Mucosa of descending colon (tissue), 3 donors: ENCODE results near the gene LGALS9C. TPM values are rescaled to one million over a fixed set of nuclear protein-coding genes. Genes with fewer than 3 reads are reported as not detected.
A peak's percentile ranks its signal among the peaks of the same experiment; 100 is the strongest.
"Not testable (repeated sequence)": the region's sequence is repeated elsewhere in the genome, so short reads cannot be mapped to it uniquely, and the experiment has no call there.

Source experiments
- ATAC-seq: fragments of 200-7000 bp; cut with Tn5 transposase; one replicate; pipeline ENCODE4 v1.9.1; 2020; ENCODE audit warnings: mild to moderate bottlenecking, moderate library complexity
- DNase-seq, 3 donors: peaks; one replicate each; pipeline ENCODE4 v3.0.0-alpha.2; 2020
- H3K36me3 ChIP-seq: fragments of 200-600 bp; one replicate; pipeline ENCODE4 v1.8.0; 2021; ENCODE audit warnings: low read depth, mild to moderate bottlenecking
- H3K4me1 ChIP-seq: fragments of 200-600 bp; one replicate; pipeline ENCODE4 v1.8.0; 2021; ENCODE audit warnings: low read depth, mild to moderate bottlenecking
- H3K4me3 ChIP-seq: fragments of 200-600 bp; one replicate; pipeline ENCODE4 v1.8.0; 2021; ENCODE audit warnings: mild to moderate bottlenecking
- H3K9me3 ChIP-seq: fragments of 200-600 bp; one replicate; pipeline ENCODE4 v1.8.0; 2021; ENCODE audit warnings: mild to moderate bottlenecking
- intact Hi-C, 2 donors: fragments of 100-400 bp; cut with DNase I in 1 of 2; cut with micrococcal nuclease in 1 of 2; formaldehyde crosslinking; loops; one replicate each; pipeline versions ENCODE4 v1.11.0 to v1.11.1; 2022; cut with DNase I, micrococcal nuclease
- total RNA-seq, 3 donors: library from RNA; stranded (reverse); fragmentation: NEBNext Ultra II Directional in 2 of 3; extraction: Animal tissue kit (Norgen Biotek cat#: 25700) in 2 of 3; gene quantifications; one replicate each; pipeline versions ENCODE4 v1.2.1 to v1.2.4, GENCODE V29; 2021 to 2023
- donor health status: DM: no; HTN: no; CAD: no; lungs with moderate emphysema.
- donor health status: DM: no; HTN: no; CAD: no.
- donor health status: DM: no; HTN: yes; CAD: no.

Gene LGALS9C
- total RNA-seq, 3 donors from 2014 or later = 23.7 to 91.5 (median 53.9) TPM

DNA sequence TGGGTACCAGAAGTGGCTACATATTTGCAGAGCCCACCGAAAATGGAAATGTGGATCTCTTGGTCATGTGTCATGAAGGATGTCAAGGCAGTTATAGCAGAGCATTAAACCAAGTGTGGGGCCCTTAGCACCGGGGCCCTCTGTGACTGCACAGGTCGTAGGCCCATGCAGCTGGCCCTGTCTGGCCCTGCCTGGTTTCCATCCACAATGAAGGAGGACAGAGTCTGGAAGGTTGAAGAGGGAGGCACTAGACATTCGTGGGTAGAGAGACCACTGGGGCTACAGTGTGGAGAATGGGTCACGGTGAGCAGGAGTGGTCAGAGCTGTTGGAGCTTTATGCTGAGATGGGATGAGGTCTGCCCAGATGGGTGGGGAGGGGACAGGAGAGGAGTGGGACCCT, 9.6 kb upstream of the LGALS9C start:
- ATAC-seq, intact Hi-C loops, H3K4me1 ChIP-seq, H3K36me3 ChIP-seq, H3K4me3 ChIP-seq, H3K9me3 ChIP-seq, DNase-seq: not testable (repeated sequence)

GRCh38 chr17:18468472-18469171, 8.0 kb upstream of the LGALS9C start:
- H3K4me1 ChIP-seq, H3K4me3 ChIP-seq, intact Hi-C loops, H3K36me3 ChIP-seq, H3K9me3 ChIP-seq, DNase-seq: not testable (repeated sequence)
- ATAC-seq = peak; percentile 42

GRCh38 chr17:18469837-18470236, 6.8 kb upstream of the LGALS9C start:
- H3K4me1 ChIP-seq, H3K36me3 ChIP-seq, DNase-seq, H3K4me3 ChIP-seq, H3K9me3 ChIP-seq, intact Hi-C loops: not testable (repeated sequence)
- ATAC-seq = peak; percentile 80

- intact Hi-C loops, DNase-seq: not testable (repeated sequence)
- ATAC-seq = peak; percentile 59
Observed at GRCh38 chr17:18470345-18470930, 6.2 kb upstream of the LGALS9C start.

DNA sequence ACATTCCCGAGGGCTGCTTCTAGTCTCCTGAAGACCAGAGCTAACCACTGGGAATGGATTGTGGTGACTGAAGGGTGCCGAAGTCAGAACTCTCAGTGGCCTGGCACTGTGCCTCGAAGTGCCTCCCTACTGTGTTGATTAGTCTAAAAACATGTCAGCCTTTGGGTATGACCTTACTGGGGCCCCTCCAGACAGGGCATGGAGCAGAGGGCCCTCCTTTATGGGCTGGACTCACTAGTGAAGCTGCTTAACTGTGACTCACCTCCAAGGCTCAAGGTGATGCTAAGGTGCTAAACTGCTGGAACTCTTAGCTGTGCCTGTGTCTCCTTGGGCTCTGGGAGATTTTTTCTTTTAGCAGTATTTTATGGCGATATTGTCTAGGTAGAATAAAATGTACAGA, 2.6 kb upstream of the LGALS9C start:
- H3K9me3 ChIP-seq, H3K36me3 ChIP-seq, H3K4me3 ChIP-seq, intact Hi-C loops, ATAC-seq, H3K4me1 ChIP-seq, DNase-seq: not testable (repeated sequence)

More at GRCh38 chr17:18470345-18470930, 6.2 kb upstream of the LGALS9C start:
- H3K9me3 ChIP-seq, H3K4me1 ChIP-seq, H3K4me3 ChIP-seq, H3K36me3 ChIP-seq: not testable (repeated sequence)

- ATAC-seq, H3K9me3 ChIP-seq, H3K4me1 ChIP-seq, intact Hi-C loops, H3K36me3 ChIP-seq, DNase-seq, H3K4me3 ChIP-seq: not testable (repeated sequence)
Observed at GRCh38 chr17:18474754-18475153, 1.8 kb upstream of the LGALS9C start.

DNA sequence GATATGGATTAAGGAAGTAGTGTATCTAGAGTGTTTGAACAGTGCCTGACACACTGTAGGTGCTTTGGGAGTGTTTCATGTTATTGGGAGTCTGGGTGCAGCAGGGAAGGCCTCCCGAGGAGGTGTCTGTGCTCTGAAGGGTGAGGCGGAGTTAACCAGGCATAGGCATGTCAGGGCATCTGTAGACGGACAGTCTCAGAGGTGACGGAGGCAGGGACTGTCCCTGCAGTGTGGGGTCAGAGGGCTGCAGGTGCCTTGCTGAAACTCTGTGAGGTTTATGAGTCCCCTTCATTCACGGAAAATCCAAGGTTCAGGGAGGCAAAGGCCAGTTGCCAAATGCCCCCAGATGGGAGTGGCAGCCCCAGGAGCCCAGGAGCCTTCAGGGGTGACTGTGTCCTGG, 778 bp downstream of the LGALS9C start:
- peak; percentile 58 for ATAC-seq
- H3K36me3 ChIP-seq, H3K9me3 ChIP-seq, DNase-seq, H3K4me1 ChIP-seq, intact Hi-C loops, H3K4me3 ChIP-seq: not testable (repeated sequence)

GRCh38 chr17:18478362-18478761, 1.8 kb downstream of the LGALS9C start:
- H3K9me3 ChIP-seq, H3K4me3 ChIP-seq, H3K4me1 ChIP-seq, ATAC-seq, intact Hi-C loops, H3K36me3 ChIP-seq: not testable (repeated sequence)
- DNase-seq = peak in 1 of 3 donors; percentile 23

DNA sequence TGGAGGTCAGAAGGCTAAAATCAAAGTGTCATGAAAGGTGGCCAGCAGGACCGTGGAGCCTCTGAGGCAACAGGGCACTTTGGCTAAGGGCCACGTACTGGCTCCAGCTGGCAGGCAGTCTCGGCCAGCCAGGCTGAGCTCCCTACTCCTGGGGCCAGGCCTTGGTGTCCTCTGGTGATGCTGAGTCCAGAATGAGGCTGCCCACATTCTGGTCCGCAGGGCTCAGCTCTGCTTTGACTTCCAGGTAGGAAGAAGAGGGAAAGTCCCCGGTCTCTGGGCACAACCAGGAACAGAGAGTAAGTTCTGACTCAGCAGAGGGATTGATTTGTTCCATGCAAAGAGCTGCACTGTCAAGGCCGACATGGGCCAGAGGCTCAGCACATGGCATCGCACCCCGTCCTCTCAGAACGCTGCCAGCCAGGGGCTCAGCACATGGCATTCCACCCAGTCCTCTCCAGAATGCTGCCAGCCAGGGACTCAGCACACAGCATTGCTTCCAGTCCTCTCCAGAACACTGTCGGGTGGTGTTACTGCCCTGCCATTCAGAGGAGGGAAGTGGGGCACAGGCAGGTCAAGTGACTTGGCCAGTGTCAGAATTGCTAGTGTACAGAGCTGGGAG, 2.5 kb downstream of the LGALS9C start:
- peak; percentile 60 for ATAC-seq
- H3K4me3 ChIP-seq, H3K4me1 ChIP-seq, H3K36me3 ChIP-seq, H3K9me3 ChIP-seq, intact Hi-C loops: not testable (repeated sequence)
- DNase-seq = peak in 1 of 3 donors; percentile 27

- H3K9me3 ChIP-seq, H3K4me3 ChIP-seq, H3K36me3 ChIP-seq, intact Hi-C loops, H3K4me1 ChIP-seq: not testable (repeated sequence)
- peak; percentile 78 for ATAC-seq
- peak in 1 of 3 donors; percentile 23 for DNase-seq
Observed at GRCh38 chr17:18481775-18482174, 5.2 kb downstream of the LGALS9C start.

- H3K4me3 ChIP-seq, H3K4me1 ChIP-seq, H3K36me3 ChIP-seq, intact Hi-C loops, DNase-seq, H3K9me3 ChIP-seq: not testable (repeated sequence)
- peak; percentile 65 for ATAC-seq
Observed at GRCh38 chr17:18485936-18486464, 9.4 kb downstream of the LGALS9C start.

DNA sequence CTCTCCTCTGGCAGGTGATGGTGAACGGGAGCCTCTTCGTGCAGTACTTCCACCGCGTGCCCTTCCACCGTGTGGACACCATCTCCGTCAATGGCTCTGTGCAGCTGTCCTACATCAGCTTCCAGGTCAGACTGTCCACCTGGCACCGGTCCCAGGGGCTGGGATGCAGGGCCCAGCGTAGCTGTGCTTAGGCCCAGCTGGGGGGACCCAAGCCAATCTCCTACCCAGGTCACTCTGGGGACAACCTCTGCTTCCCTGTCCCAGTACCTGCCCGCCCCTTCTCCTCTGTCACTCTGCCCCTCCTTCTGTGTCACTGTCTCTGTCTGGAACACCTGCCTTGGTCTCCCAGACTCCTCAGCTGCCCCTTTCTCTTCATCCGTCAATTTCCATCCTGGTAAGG, 11.0 kb downstream of the LGALS9C start:
- H3K4me3 ChIP-seq, H3K4me1 ChIP-seq, H3K36me3 ChIP-seq, H3K9me3 ChIP-seq, intact Hi-C loops, ATAC-seq, DNase-seq: not testable (repeated sequence)

GRCh38 chr17:18488622-18489021, 12.0 kb downstream of the LGALS9C start:
- H3K4me3 ChIP-seq, DNase-seq, ATAC-seq, H3K9me3 ChIP-seq, intact Hi-C loops, H3K4me1 ChIP-seq, H3K36me3 ChIP-seq: not testable (repeated sequence)

GRCh38 chr17:18490016-18490415, 13.4 kb downstream of the LGALS9C start:
- ATAC-seq, H3K9me3 ChIP-seq, H3K4me3 ChIP-seq, DNase-seq, H3K4me1 ChIP-seq, H3K36me3 ChIP-seq, intact Hi-C loops: not testable (repeated sequence)
